T47D (cell line): ENCODE measurements around the gene TEPSIN.

Source experiments
- DNase-seq, 2 experiments: peaks; one replicate each; pipeline versions ENCODE4 v3.0.0 to v3.0.0-alpha.2; 2011 to 2012; ENCODE audit warnings: low read depth in 1 of 2, low spot score in 1 of 2
- JUND ChIP-seq: IDR thresholded peaks from 2 replicates; pipeline ENCODE4 v1.6.1; 2012; ENCODE audit warnings: low read depth
- in situ Hi-C: cut with HindIII; loops from 2 replicates; pipeline ENCODE4 v1.10.0; 2016; ENCODE audit warnings: low sequenced_read_pairs, low pct_unique_long_range_greater_than_20kb

The TEPSIN gene

GRCh38 chr17:81192386-81193050 lies 46.3 kb downstream of the TEPSIN start:
- no peak for DNase-seq
- in situ Hi-C loops = no loop called here
- TF ChIP-seq JUND = no peak

- in situ Hi-C loops = no loop called here
- no peak for DNase-seq
- no peak for TF ChIP-seq JUND
Observed at GRCh38 chr17:81191646-81192045, 47.2 kb downstream of the TEPSIN start.

- TF ChIP-seq JUND = no peak
- DNase-seq = no peak
- in situ Hi-C loops = no loop called here
Observed at GRCh38 chr17:81191116-81191515, 47.7 kb downstream of the TEPSIN start.

GRCh38 chr17:81190591-81190990 lies 48.3 kb downstream of the TEPSIN start:
- no peak for TF ChIP-seq JUND
- DNase-seq = no peak
- in situ Hi-C loops = no loop called here

- in situ Hi-C loops = no loop called here
- peak; percentile 32 to 60 for DNase-seq
- no peak for TF ChIP-seq JUND
Observed at GRCh38 chr17:81189670-81190530, 49.0 kb downstream of the TEPSIN start.

- in situ Hi-C loops = no loop called here
- no peak for TF ChIP-seq JUND
- no peak for DNase-seq
Observed at GRCh38 chr17:81189016-81189415, 49.8 kb downstream of the TEPSIN start.

GRCh38 chr17:81188491-81188840 lies 50.4 kb downstream of the TEPSIN start:
- TF ChIP-seq JUND = no peak
- in situ Hi-C loops = no loop called here
- DNase-seq = no peak

- DNase-seq = no peak
- no peak for TF ChIP-seq JUND
- in situ Hi-C loops = no loop called here
Observed at GRCh38 chr17:81187586-81188490, 51.0 kb downstream of the TEPSIN start.

- TF ChIP-seq JUND = no peak
- in situ Hi-C loops = no loop called here
- DNase-seq = no peak
Observed at GRCh38 chr17:81187120-81187519, 51.7 kb downstream of the TEPSIN start.

- no peak for DNase-seq
- TF ChIP-seq JUND = no peak
- in situ Hi-C loops = no loop called here
Observed at GRCh38 chr17:81186203-81186602, 52.7 kb downstream of the TEPSIN start.

GRCh38 chr17:81184555-81184954 lies 54.3 kb downstream of the TEPSIN start:
- TF ChIP-seq JUND = no peak
- in situ Hi-C loops = no loop called here
- no peak for DNase-seq

- TF ChIP-seq JUND = no peak
- no peak for DNase-seq
- in situ Hi-C loops = no loop called here
Observed at GRCh38 chr17:81183807-81184206, 55.0 kb downstream of the TEPSIN start.

- no peak for DNase-seq
- TF ChIP-seq JUND = no peak
- in situ Hi-C loops = no loop called here
Observed at GRCh38 chr17:81183316-81183715, 55.5 kb downstream of the TEPSIN start.
